ENCODE results near the gene KSR1.
A peak's percentile ranks its signal among the peaks of the same experiment; 100 is the strongest.

The KSR1 gene

GRCh38 chr17:27451906-27452305, 4.3 kb upstream of the KSR1 start:
- TF ChIP-seq CTCF (IDR thresholded peaks at IDR 0.05; ENCODE audit: low read depth, low read length), result no peak

GRCh38 chr17:27452828-27453227, 3.4 kb upstream of the KSR1 start:
- no peak for TF ChIP-seq CTCF (IDR thresholded peaks at IDR 0.05; ENCODE audit: low read depth, low read length)
- H3K4me3 ChIP-seq (ENCODE audit: low read depth, low read length), result no peak overlapping the region

More at GRCh38 chr17:27451906-27452305, 4.3 kb upstream of the KSR1 start:
- no peak overlapping the region for H3K4me3 ChIP-seq (ENCODE audit: low read depth, low read length)

GRCh38 chr17:27453471-27453870, 2.8 kb upstream of the KSR1 start:
- no peak for TF ChIP-seq CTCF (IDR thresholded peaks at IDR 0.05; ENCODE audit: low read depth, low read length)

GRCh38 chr17:27454089-27454488, 2.2 kb upstream of the KSR1 start:
- no peak overlapping the region for H3K4me3 ChIP-seq (ENCODE audit: low read depth, low read length)
- TF ChIP-seq CTCF (IDR thresholded peaks at IDR 0.05; ENCODE audit: low read depth, low read length), result no peak

More at GRCh38 chr17:27453471-27453870, 2.8 kb upstream of the KSR1 start:
- no peak overlapping the region for H3K4me3 ChIP-seq (ENCODE audit: low read depth, low read length)

- no peak overlapping the region for H3K4me3 ChIP-seq (ENCODE audit: low read depth, low read length)
- TF ChIP-seq CTCF (IDR thresholded peaks at IDR 0.05; ENCODE audit: low read depth, low read length), result no peak
Measured at GRCh38 chr17:27455236-27455913, 873 bp upstream of the KSR1 start.

- H3K4me3 ChIP-seq (ENCODE audit: low read depth, low read length), result peak overlapping the region; percentile 68
- no peak for TF ChIP-seq CTCF (IDR thresholded peaks at IDR 0.05; ENCODE audit: low read depth, low read length)
Measured at GRCh38 chr17:27456681-27457359, 572 bp downstream of the KSR1 start.

- peak overlapping the region; percentile 68 for H3K4me3 ChIP-seq (ENCODE audit: low read depth, low read length)
- no peak for TF ChIP-seq CTCF (IDR thresholded peaks at IDR 0.05; ENCODE audit: low read depth, low read length)
Measured at GRCh38 chr17:27457360-27457715, 1.1 kb downstream of the KSR1 start.
